C4-2B (cell line): Measurements from ENCODE around the gene STK35.

Experiments
- H3K27ac ChIP-seq: fragments of 450-650 bp; 2 replicates; pipeline ENCODE4 v1.5.1; 2017
- CTCF ChIP-seq: fragments of 450-650 bp; conservative IDR thresholded peaks from 2 replicates; pipeline ENCODE4 v1.5.1; 2017; ENCODE audit warnings: mild to moderate bottlenecking
- ZFX ChIP-seq: fragments of 450-650 bp; IDR thresholded peaks from 2 replicates; pipeline ENCODE4 v1.6.1; 2017

STK35 gene

GRCh38 chr20:2163312-2163711 is 61.7 kb downstream of the STK35 start:
- no peak for TF ChIP-seq CTCF
- no peak for TF ChIP-seq ZFX

GRCh38 chr20:2163757-2164156 is 62.1 kb downstream of the STK35 start:
- TF ChIP-seq ZFX (no peak), CTCF (no peak)

More at GRCh38 chr20:2163312-2163711, 61.7 kb downstream of the STK35 start:
- no peak overlapping the region for H3K27ac ChIP-seq

GRCh38 chr20:2164421-2164820 is 62.8 kb downstream of the STK35 start:
- TF ChIP-seq CTCF, result no peak
- TF ChIP-seq ZFX, result no peak
- no peak overlapping the region for H3K27ac ChIP-seq

More at GRCh38 chr20:2163757-2164156, 62.1 kb downstream of the STK35 start:
- no peak overlapping the region for H3K27ac ChIP-seq

- no peak for TF ChIP-seq CTCF
- TF ChIP-seq ZFX, result no peak
- no peak overlapping the region for H3K27ac ChIP-seq
Observed at GRCh38 chr20:2164966-2165365, 63.3 kb downstream of the STK35 start.

- H3K27ac ChIP-seq, result no peak overlapping the region
- TF ChIP-seq CTCF (no peak), ZFX (no peak)
Observed at GRCh38 chr20:2165871-2166270, 64.2 kb downstream of the STK35 start.

GRCh38 chr20:2167112-2167511 is 65.5 kb downstream of the STK35 start:
- TF ChIP-seq CTCF (no peak), ZFX (no peak)

GRCh38 chr20:2168946-2169345 is 67.3 kb downstream of the STK35 start:
- no peak overlapping the region for H3K27ac ChIP-seq
- TF ChIP-seq CTCF, result no peak
- TF ChIP-seq ZFX, result no peak

More at GRCh38 chr20:2167112-2167511, 65.5 kb downstream of the STK35 start:
- H3K27ac ChIP-seq, result no peak overlapping the region
